Trophoblast cell (in vitro differentiated cells and primary cell): ENCODE data around the gene C6orf62.
A peak's percentile ranks its signal among the peaks of the same experiment; 100 is the strongest.

ENCODE experiments used
- DNase-seq, 2 donors: peaks; one replicate each; pipeline ENCODE4 v3.0.0-alpha.2; 2016
- H2AFZ ChIP-seq: 2 replicates; pipeline ENCODE4 v1.6.1; 2013; ENCODE audit warnings: low read length, moderate library complexity, mild to moderate bottlenecking; ENCODE audit not compliant: insufficient read depth, poor library complexity
- H2AK5ac ChIP-seq: 2 replicates; pipeline ENCODE4 v1.6.1; 2013; ENCODE audit warnings: mild to moderate bottlenecking, low read length
- H2BK120ac ChIP-seq: 2 replicates; pipeline ENCODE4 v1.6.1; 2013; ENCODE audit warnings: low read length, mild to moderate bottlenecking, moderate library complexity; ENCODE audit not compliant: insufficient read depth, poor library complexity
- H2BK12ac ChIP-seq: 2 replicates; pipeline ENCODE4 v1.6.1; 2013; ENCODE audit warnings: mild to moderate bottlenecking, low read length, moderate library complexity
- H2BK5ac ChIP-seq: 2 replicates; pipeline ENCODE4 v1.6.1; 2013; ENCODE audit warnings: low read length, low read depth, moderate library complexity, mild to moderate bottlenecking; ENCODE audit not compliant: poor library complexity
- H3K14ac ChIP-seq: 2 replicates; pipeline ENCODE4 v1.6.1; 2013; ENCODE audit warnings: mild to moderate bottlenecking, low read length
- H3K18ac ChIP-seq: 2 replicates; pipeline ENCODE4 v1.6.1; 2013; ENCODE audit warnings: mild to moderate bottlenecking, low read length
- H3K23ac ChIP-seq: 2 replicates; pipeline ENCODE4 v1.6.1; 2013; ENCODE audit warnings: low read length
- H3K27ac ChIP-seq: 2 replicates; pipeline ENCODE4 v1.5.1; 2013; ENCODE audit warnings: low read depth, mild to moderate bottlenecking, inconsistent platforms, low read length, moderate library complexity
- H3K27me3 ChIP-seq: 2 replicates; pipeline ENCODE4 v1.6.1; 2013; ENCODE audit warnings: inconsistent platforms, mild to moderate bottlenecking, low read length, moderate library complexity; ENCODE audit not compliant: insufficient read depth
- H3K36me3 ChIP-seq, 2 experiments: 1 replicate in 1 of 2; 2 replicates in 1 of 2; pipeline ENCODE4 v1.6.1; 2013; ENCODE audit warnings: low read length in 2 of 2, mild to moderate bottlenecking in 2 of 2, moderate library complexity in 1 of 2; ENCODE audit not compliant: insufficient read depth in 2 of 2, control insufficient read depth in 1 of 2
- H3K4ac ChIP-seq: 2 replicates; pipeline ENCODE4 v1.6.1; 2013; ENCODE audit warnings: low read depth, mild to moderate bottlenecking, low read length, moderate library complexity
- H3K4me1 ChIP-seq, 2 experiments: 1 replicate in 1 of 2; 2 replicates in 1 of 2; pipeline ENCODE4 v1.6.1; 2013; ENCODE audit warnings: low read length in 2 of 2, mild to moderate bottlenecking in 2 of 2, moderate library complexity in 1 of 2; ENCODE audit not compliant: insufficient read depth in 2 of 2, control insufficient read depth in 1 of 2
- H3K4me2 ChIP-seq: 2 replicates; pipeline ENCODE4 v1.6.1; 2013; ENCODE audit warnings: inconsistent platforms, mild to moderate bottlenecking, low read length, moderate library complexity
- H3K4me3 ChIP-seq: 2 replicates; pipeline ENCODE4 v1.5.1; 2013; ENCODE audit warnings: mild to moderate bottlenecking, low read depth, low read length, inconsistent platforms
- H3K79me1 ChIP-seq: one replicate; pipeline ENCODE4 v1.6.1; 2013; ENCODE audit warnings: low read length
- H3K79me2 ChIP-seq: 2 replicates; pipeline ENCODE4 v1.6.1; 2013; ENCODE audit warnings: low read length, mild to moderate bottlenecking; ENCODE audit not compliant: control insufficient read depth, insufficient read depth, poor library complexity
- H3K9ac ChIP-seq: 2 replicates; pipeline ENCODE4 v1.6.1; 2013; ENCODE audit warnings: mild to moderate bottlenecking, low read length
- H3K9me3 ChIP-seq: 2 replicates; pipeline ENCODE4 v1.6.1; 2013; ENCODE audit warnings: low read depth, mild to moderate bottlenecking, control low read depth, inconsistent platforms, low read length; ENCODE audit not compliant: insufficient read depth
- H4K12ac ChIP-seq: 2 replicates; pipeline ENCODE4 v1.6.1; 2013; ENCODE audit warnings: low read depth, mild to moderate bottlenecking, low read length, moderate library complexity
- H4K8ac ChIP-seq: 2 replicates; pipeline ENCODE4 v1.6.1; 2013; ENCODE audit warnings: low read depth, mild to moderate bottlenecking, low read length, moderate library complexity
- H4K91ac ChIP-seq: one replicate; pipeline ENCODE4 v1.6.1; 2013; ENCODE audit warnings: low read depth, mild to moderate bottlenecking, low read length, moderate library complexity
- WGBS: extraction: QIAGEN DNeasy Blood & Tissue Kit; methylation state at CpG from one replicate; pipeline ENCODE4 v1.1.7; 2013; ENCODE audit warnings: missing lambda C conversion rate; ENCODE audit not compliant: insufficient read length, insufficient coverage; ENCODE audit errors: extremely low coverage; 5-methylcytosine and 5-hydroxymethylcytosine counted together

C6orf62 gene

GRCh38 chr6:24666641-24667377 lies 52.1 kb downstream of the C6orf62 start, which contains the start of the genes ACOT13 and TDP2:
ACOT13 (plus strand) TSS chr6:24667077; CDS start chr6:24667264, 187 bp downstream.
TDP2 (minus strand) TSS chr6:24666899; CDS start chr6:24666862, 37 bp downstream.
- Histone ChIP-seq H4K12ac (peak within 1 kb of the TSS; percentile 80), H3K14ac (peak within 1 kb of the TSS; percentile 83), H2BK120ac (peak within 1 kb of the TSS; percentile 57), H3K9ac (peak within 1 kb of the TSS; percentile 72), H3K79me2 (peaks cover 7% of the 10 kb centered on the region), H3K4me1 (peaks cover 0 to 3% of the 10 kb centered on the region in 2 experiments), H2BK5ac (peak within 1 kb of the TSS; percentile 51), H3K9me3 (peaks cover 2% of the 10 kb centered on the region), H3K27ac (peak within 1 kb of the TSS; percentile 89), H3K79me1 (peaks cover 10% of the 10 kb centered on the region), H2AK5ac (no peak within 1 kb of the TSS), H4K91ac (peak within 1 kb of the TSS; percentile 78), H3K4me3 (peak within 1 kb of the TSS; percentile 88), H2AFZ (peak within 1 kb of the TSS; percentile 77), H2BK12ac (no peak within 1 kb of the TSS), H3K36me3 (peaks cover 6 to 9% of the 10 kb centered on the region in 2 experiments), H3K23ac (no peak within 1 kb of the TSS), H3K4ac (peak within 1 kb of the TSS; percentile 47), H3K27me3 (no peaks in the 10 kb centered on the region), H4K8ac (peak within 1 kb of the TSS; percentile 93), H3K18ac (peak within 1 kb of the TSS; percentile 72), H3K4me2 (peak within 1 kb of the TSS; percentile 79)
- WGBS = no CpG with 5 or more reads among the region's 62 CpGs
- DNase-seq = peak; percentile 98 to 99

GRCh38 chr6:24666097-24666640 lies 52.8 kb downstream of the C6orf62 start:
- H2BK5ac ChIP-seq = peak overlapping the region; percentile 48
- peaks cover 7% of the 10 kb centered on the region for H3K79me2 ChIP-seq
- H3K14ac ChIP-seq = peak overlapping the region; percentile 83
- peak overlapping the region; percentile 74 for H3K27ac ChIP-seq
- H2BK12ac ChIP-seq = no peak overlapping the region
- peak overlapping the region; percentile 74 for H4K91ac ChIP-seq
- H4K8ac ChIP-seq = peak overlapping the region; percentile 91
- H3K27me3 ChIP-seq = no peaks in the 10 kb centered on the region
- peak overlapping the region; percentile 54 for H2BK120ac ChIP-seq
- H3K9ac ChIP-seq = peak overlapping the region; percentile 72
- WGBS = no CpG with 5 or more reads among the region's 26 CpGs
- H3K23ac ChIP-seq = no peak overlapping the region
- peak; percentile 17 to 53 for DNase-seq
- peaks cover 2% of the 10 kb centered on the region for H3K9me3 ChIP-seq
- H2AFZ ChIP-seq = peak overlapping the region; percentile 77
- H3K4me1 ChIP-seq = peaks cover 0 to 3% of the 10 kb centered on the region in 2 experiments
- H2AK5ac ChIP-seq = no peak overlapping the region
- peaks cover 6 to 9% of the 10 kb centered on the region in 2 experiments for H3K36me3 ChIP-seq
- peaks cover 10% of the 10 kb centered on the region for H3K79me1 ChIP-seq
- peak overlapping the region; percentile 79 for H3K4me2 ChIP-seq
- peak overlapping the region; percentile 67 for H3K18ac ChIP-seq
- H3K4me3 ChIP-seq = peak overlapping the region; percentile 88
- H4K12ac ChIP-seq = peak overlapping the region; percentile 59
- H3K4ac ChIP-seq = peak overlapping the region; percentile 47

- Histone ChIP-seq H3K27ac (no peak overlapping the region), H3K23ac (no peak overlapping the region), H4K91ac (no peak overlapping the region)
Observed at GRCh38 chr6:24664046-24664987, 54.6 kb downstream of the C6orf62 start.

GRCh38 chr6:24663189-24663588 lies 55.8 kb downstream of the C6orf62 start:
- Histone ChIP-seq H3K36me3 (peaks cover 6 to 7% of the 10 kb centered on the region in 2 experiments), H4K91ac (no peak overlapping the region), H3K27me3 (no peaks in the 10 kb centered on the region), H3K9me3 (no peaks in the 10 kb centered on the region), H3K4me3 (no peak overlapping the region), H3K23ac (no peak overlapping the region), H3K9ac (no peak overlapping the region), H2BK5ac (no peak overlapping the region), H3K79me1 (peaks cover 10% of the 10 kb centered on the region), H4K8ac (no peak overlapping the region), H2BK12ac (no peak overlapping the region), H3K18ac (no peak overlapping the region), H3K14ac (no peak overlapping the region), H2BK120ac (no peak overlapping the region), H3K79me2 (peaks cover 7% of the 10 kb centered on the region), H3K4me1 (peaks cover 0 to 3% of the 10 kb centered on the region in 2 experiments), H2AFZ (no peak overlapping the region), H2AK5ac (no peak overlapping the region), H4K12ac (no peak overlapping the region), H3K27ac (no peak overlapping the region), H3K4me2 (no peak overlapping the region), H3K4ac (no peak overlapping the region)
- WGBS = no CpG with 5 or more reads among the region's 1 CpG
- DNase-seq = no peak

More at GRCh38 chr6:24664046-24664987, 54.6 kb downstream of the C6orf62 start:
- H3K36me3 ChIP-seq = peaks cover 6 to 9% of the 10 kb centered on the region in 2 experiments
- no peak overlapping the region for H2BK5ac ChIP-seq
- H3K27me3 ChIP-seq = no peaks in the 10 kb centered on the region
- no peak overlapping the region for H3K14ac ChIP-seq
- WGBS = no CpG with 5 or more reads among the region's 7 CpGs
- H2BK12ac ChIP-seq = no peak overlapping the region
- no peak overlapping the region for H3K4me3 ChIP-seq
- H2AK5ac ChIP-seq = no peak overlapping the region
- H4K12ac ChIP-seq = no peak overlapping the region
- no peak overlapping the region for H3K4me2 ChIP-seq
- no peak overlapping the region for H2AFZ ChIP-seq
- no peak overlapping the region for H4K8ac ChIP-seq
- peaks cover 10% of the 10 kb centered on the region for H3K79me1 ChIP-seq
- H3K9ac ChIP-seq = no peak overlapping the region
- peaks cover 7% of the 10 kb centered on the region for H3K79me2 ChIP-seq
- H3K4me1 ChIP-seq = peaks cover 0 to 3% of the 10 kb centered on the region in 2 experiments
- H3K18ac ChIP-seq = no peak overlapping the region
- H2BK120ac ChIP-seq = no peak overlapping the region
- peaks cover 2% of the 10 kb centered on the region for H3K9me3 ChIP-seq
- no peak for DNase-seq
- no peak overlapping the region for H3K4ac ChIP-seq
